Parathyroid adenoma (tissue), 2 donors: Measurements from ENCODE around the gene LPP.

ENCODE experiments used
- H2AFZ ChIP-seq: fragments of 300-600 bp; sonication (generic); one replicate; pipeline ENCODE4 v1.7.0; 2017; ENCODE audit warnings: antibody characterized with exemption, mild to moderate bottlenecking
- H3K27ac ChIP-seq: fragments of 300-600 bp; sonication (generic); one replicate; pipeline ENCODE4 v1.7.0; 2017
- H3K27me3 ChIP-seq: fragments of 300-600 bp; sonication (generic); one replicate; pipeline ENCODE4 v1.7.0; 2017; ENCODE audit warnings: low read length; ENCODE audit not compliant: control insufficient read depth, insufficient read depth
- H3K36me3 ChIP-seq: fragments of 300-600 bp; sonication (generic); one replicate; pipeline ENCODE4 v1.7.0; 2017; ENCODE audit warnings: low read length; ENCODE audit not compliant: control insufficient read depth, insufficient read depth
- H3K4me1 ChIP-seq: fragments of 300-600 bp; sonication (generic); one replicate; pipeline ENCODE4 v1.7.0; 2017; ENCODE audit warnings: control low read depth
- H3K4me2 ChIP-seq: fragments of 300-600 bp; sonication (generic); one replicate; pipeline ENCODE4 v1.7.0; 2017; ENCODE audit warnings: low read length
- H3K4me3 ChIP-seq: fragments of 300-600 bp; sonication (generic); one replicate; pipeline ENCODE4 v1.7.0; 2017; ENCODE audit warnings: low read depth, low read length
- H3K79me2 ChIP-seq: fragments of 300-600 bp; sonication (generic); one replicate; pipeline ENCODE4 v1.7.0; 2017; ENCODE audit warnings: control low read depth
- H3K9ac ChIP-seq: fragments of 300-600 bp; sonication (generic); one replicate; pipeline ENCODE4 v1.7.0; 2017; ENCODE audit warnings: mild to moderate bottlenecking
- H3K9me3 ChIP-seq: fragments of 300-600 bp; sonication (generic); one replicate; pipeline ENCODE4 v1.7.0; 2017; ENCODE audit warnings: low read length; ENCODE audit not compliant: control insufficient read depth
- CTCF ChIP-seq: fragments of 300-600 bp; sonication (generic); IDR thresholded peaks from one replicate; pipeline ENCODE4 v1.7.0; 2017; ENCODE audit warnings: antibody characterized with exemption, mild to moderate bottlenecking
- donor health status: primary hyperparathyroidism.

LPP gene

GRCh38 chr3:188360364-188360881, 206.5 kb downstream of the LPP start:
- no peak for TF ChIP-seq CTCF

GRCh38 chr3:188361888-188362287, 207.9 kb downstream of the LPP start:
- Histone ChIP-seq H3K9me3 (no peaks in the 10 kb centered on the region), H3K4me3 (no peak overlapping the region), H3K27ac (no peak overlapping the region), H3K27me3 (no peaks in the 10 kb centered on the region), H3K4me2 (no peak overlapping the region), H2AFZ (no peak overlapping the region), H3K79me2 (peaks cover 2% of the 10 kb centered on the region), H3K36me3 (no peaks in the 10 kb centered on the region), H3K4me1 (no peaks in the 10 kb centered on the region), H3K9ac (no peak overlapping the region)
- TF ChIP-seq CTCF: no peak

More at GRCh38 chr3:188360364-188360881, 206.5 kb downstream of the LPP start:
- Histone ChIP-seq H3K79me2 (peaks cover 2% of the 10 kb centered on the region), H3K4me3 (no peak overlapping the region), H3K4me2 (no peak overlapping the region), H3K9me3 (no peaks in the 10 kb centered on the region), H3K27ac (no peak overlapping the region), H2AFZ (no peak overlapping the region), H3K27me3 (no peaks in the 10 kb centered on the region), H3K9ac (no peak overlapping the region), H3K4me1 (no peaks in the 10 kb centered on the region), H3K36me3 (no peaks in the 10 kb centered on the region)

GRCh38 chr3:188362405-188362831, 208.5 kb downstream of the LPP start:
- Histone ChIP-seq H3K9ac (no peak overlapping the region), H3K4me1 (no peaks in the 10 kb centered on the region), H3K4me2 (no peak overlapping the region), H3K9me3 (no peaks in the 10 kb centered on the region), H3K27ac (no peak overlapping the region), H2AFZ (no peak overlapping the region), H3K27me3 (no peaks in the 10 kb centered on the region), H3K4me3 (no peak overlapping the region), H3K36me3 (no peaks in the 10 kb centered on the region), H3K79me2 (peaks cover 2% of the 10 kb centered on the region)
- TF ChIP-seq CTCF: no peak

GRCh38 chr3:188365184-188365583, 211.2 kb downstream of the LPP start:
- TF ChIP-seq CTCF: no peak
- Histone ChIP-seq H3K9ac (no peak overlapping the region), H3K4me3 (no peak overlapping the region)

GRCh38 chr3:188365988-188366698, 212.2 kb downstream of the LPP start:
- H3K27ac ChIP-seq: no peak overlapping the region
- no peak overlapping the region for H3K9ac ChIP-seq

More at GRCh38 chr3:188365184-188365583, 211.2 kb downstream of the LPP start:
- H3K36me3 ChIP-seq: no peaks in the 10 kb centered on the region
- no peaks in the 10 kb centered on the region for H3K27me3 ChIP-seq
- H2AFZ ChIP-seq: no peak overlapping the region
- no peaks in the 10 kb centered on the region for H3K4me1 ChIP-seq
- H3K4me2 ChIP-seq: no peak overlapping the region
- H3K79me2 ChIP-seq: no peaks in the 10 kb centered on the region
- no peaks in the 10 kb centered on the region for H3K9me3 ChIP-seq
- H3K27ac ChIP-seq: no peak overlapping the region

More at GRCh38 chr3:188365988-188366698, 212.2 kb downstream of the LPP start:
- Histone ChIP-seq H3K79me2 (no peaks in the 10 kb centered on the region), H3K4me2 (no peak overlapping the region), H3K9me3 (no peaks in the 10 kb centered on the region), H3K4me1 (no peaks in the 10 kb centered on the region), H3K27me3 (no peaks in the 10 kb centered on the region), H2AFZ (no peak overlapping the region), H3K4me3 (no peak overlapping the region), H3K36me3 (no peaks in the 10 kb centered on the region)
- no peak for TF ChIP-seq CTCF
